ENCODE results near the gene CACNA1E.

Gene CACNA1E

DNA sequence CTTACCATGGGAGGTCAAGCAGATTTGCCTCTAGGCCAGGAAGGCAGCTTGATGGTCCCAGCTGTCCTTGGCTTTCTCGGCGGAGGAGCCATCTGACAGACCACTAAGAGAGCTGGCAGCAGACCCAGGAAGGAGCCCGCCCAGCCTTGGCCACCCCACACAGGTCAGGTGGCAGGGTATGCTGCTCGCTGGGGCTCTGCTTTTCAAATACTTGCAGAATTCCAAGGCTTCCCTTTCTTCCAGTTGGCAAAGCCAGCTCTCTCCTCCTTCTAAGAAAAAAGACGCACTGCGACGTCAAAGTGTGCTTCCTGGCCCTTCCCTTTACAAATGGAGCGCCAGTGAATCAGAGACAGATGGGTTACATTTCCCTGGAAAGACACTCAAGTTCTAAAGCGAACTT, 229.4 kb downstream of the CACNA1E start:
- FAIRE-seq (no peak), DNase-seq (ENCODE audit: insufficient read length, low spot score) (no peak)
- TF ChIP-seq POLR2A (IDR thresholded peaks at IDR 0.05; ENCODE audit: low read depth, low read length) (no peak), SPI1 (IDR thresholded peaks at IDR 0.05; ENCODE audit: low read depth, low read length) (no peak), POU2F2 (IDR thresholded peaks at IDR 0.05; ENCODE audit: low read depth, low read length) (no peak), POLR2AphosphoS5 (IDR thresholded peaks at IDR 0.05; ENCODE audit: low read depth, low read length) (no peak), PAX5 (IDR thresholded peaks at IDR 0.05; ENCODE audit: insufficient read depth, low read length, severe bottlenecking) (no peak), TAF1 (IDR thresholded peaks at IDR 0.05; ENCODE audit: low read depth, low read length) (no peak)

DNA sequence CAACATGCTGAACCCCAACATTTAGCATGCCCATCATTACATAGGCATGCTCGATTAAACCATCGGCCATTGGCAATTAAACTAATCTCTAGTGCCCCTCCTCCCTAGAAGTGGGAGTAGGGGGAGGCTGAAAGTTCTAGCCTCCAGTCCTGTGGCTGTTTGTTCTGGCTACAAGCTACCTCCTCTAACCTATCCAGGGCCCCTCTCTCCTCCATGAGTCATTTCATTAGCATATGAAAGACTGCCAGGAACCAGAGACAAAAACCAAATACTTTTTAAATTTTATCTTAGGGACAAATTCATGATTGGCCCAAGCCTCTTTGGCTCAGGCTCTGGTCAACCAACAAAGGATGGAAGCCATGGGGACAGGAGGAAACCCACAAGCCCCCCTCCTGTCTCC, 231.1 kb downstream of the CACNA1E start:
- FAIRE-seq (no peak), DNase-seq (ENCODE audit: insufficient read length, low spot score) (no peak)

DNA sequence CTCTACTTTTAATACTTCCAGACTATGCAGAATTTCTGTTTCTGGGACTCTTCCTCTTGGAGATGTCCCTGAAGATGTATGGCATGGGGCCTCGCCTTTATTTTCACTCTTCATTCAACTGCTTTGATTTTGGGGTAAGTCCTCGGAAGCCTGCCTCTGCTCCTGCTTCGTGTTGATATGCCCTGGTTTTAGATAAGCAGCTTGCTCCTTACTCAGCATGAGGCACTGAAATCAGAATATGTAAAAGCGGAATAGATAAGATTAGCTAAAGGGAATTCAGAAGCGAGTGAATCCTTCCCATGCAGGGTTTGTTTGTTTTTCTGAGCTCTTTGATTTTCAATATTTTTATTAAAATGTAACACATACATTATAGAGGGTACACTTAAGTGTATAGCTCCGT, 234.7 kb downstream of the CACNA1E start:
- DNase-seq (ENCODE audit: insufficient read length, low spot score) (no peak), FAIRE-seq (no peak)
- TF ChIP-seq PAX5 (IDR thresholded peaks at IDR 0.05; ENCODE audit: insufficient read depth, low read length, severe bottlenecking): no peak
- TF ChIP-seq POLR2AphosphoS5 (IDR thresholded peaks at IDR 0.05; ENCODE audit: low read depth, low read length): no peak
- TF ChIP-seq POU2F2 (IDR thresholded peaks at IDR 0.05; ENCODE audit: low read depth, low read length): no peak
- TF ChIP-seq TAF1 (IDR thresholded peaks at IDR 0.05; ENCODE audit: low read depth, low read length): no peak
- no peak for TF ChIP-seq SPI1 (IDR thresholded peaks at IDR 0.05; ENCODE audit: low read depth, low read length)
- TF ChIP-seq POLR2A (IDR thresholded peaks at IDR 0.05; ENCODE audit: low read depth, low read length): no peak

More for the DNA sequence above, 231.1 kb downstream of the CACNA1E start:
- TF ChIP-seq POLR2A (IDR thresholded peaks at IDR 0.05; ENCODE audit: low read depth, low read length) (no peak), TAF1 (IDR thresholded peaks at IDR 0.05; ENCODE audit: low read depth, low read length) (no peak), POLR2AphosphoS5 (IDR thresholded peaks at IDR 0.05; ENCODE audit: low read depth, low read length) (no peak), POU2F2 (IDR thresholded peaks at IDR 0.05; ENCODE audit: low read depth, low read length) (no peak), PAX5 (IDR thresholded peaks at IDR 0.05; ENCODE audit: insufficient read depth, low read length, severe bottlenecking) (no peak), SPI1 (IDR thresholded peaks at IDR 0.05; ENCODE audit: low read depth, low read length) (no peak)

DNA sequence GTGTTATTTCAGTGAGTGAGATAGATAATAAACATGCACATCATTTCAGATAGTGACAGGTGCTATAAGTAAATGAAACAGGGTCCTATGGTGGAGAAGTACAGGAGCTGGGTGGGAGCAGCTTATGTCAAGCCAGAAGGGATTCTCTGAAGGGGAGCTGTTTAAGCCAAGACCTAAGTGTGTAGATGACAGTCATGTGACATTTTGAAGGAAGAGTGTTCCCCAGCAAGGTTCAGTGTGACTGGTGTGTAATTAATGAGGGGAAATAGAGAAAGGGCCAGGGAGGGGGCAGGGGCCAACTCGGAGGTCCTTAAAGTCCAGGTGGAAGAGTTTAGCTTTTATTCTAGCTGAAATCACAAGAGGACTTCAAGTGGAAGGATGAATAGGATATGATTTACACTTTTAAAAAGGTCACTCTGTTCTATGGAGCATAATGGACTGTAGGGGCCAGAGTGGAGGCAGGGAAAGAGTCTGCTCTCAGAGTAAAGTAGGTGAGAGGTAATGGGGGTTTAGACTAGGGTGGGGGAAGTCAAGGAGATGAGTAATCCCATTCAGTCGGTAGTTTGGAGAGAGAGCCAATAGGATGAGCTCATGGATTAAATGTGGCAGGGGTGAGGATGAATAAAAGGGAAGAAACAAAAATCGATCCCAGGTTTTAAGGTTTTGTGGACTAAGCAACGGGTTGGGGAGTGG, 243.1 kb downstream of the CACNA1E start:
- DNase-seq (ENCODE audit: insufficient read length, low spot score) (no peak), FAIRE-seq (no peak)

DNA sequence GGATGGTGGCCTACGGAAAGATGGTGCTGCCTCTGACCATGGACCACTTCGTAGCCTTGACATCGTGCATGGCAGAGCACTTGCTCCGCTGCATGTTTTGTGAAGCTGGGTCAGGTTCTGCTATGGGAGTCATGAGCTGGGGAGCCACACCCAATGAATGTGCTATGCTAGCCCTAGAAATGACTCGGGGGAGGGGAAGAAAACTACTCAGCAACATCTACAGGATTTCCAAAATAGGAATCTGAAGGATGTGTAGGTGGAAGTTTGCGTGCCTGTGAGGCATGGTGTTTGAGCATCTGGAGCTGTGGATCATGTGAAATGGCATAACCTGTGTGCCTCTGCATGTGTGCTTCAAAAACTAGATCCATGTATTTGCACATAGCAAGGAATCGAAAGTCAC, 247.3 kb downstream of the CACNA1E start:
- DNase-seq (ENCODE audit: insufficient read length, low spot score) (no peak), FAIRE-seq (no peak)
- TF ChIP-seq TAF1 (IDR thresholded peaks at IDR 0.05; ENCODE audit: low read depth, low read length): no peak
- TF ChIP-seq PAX5 (IDR thresholded peaks at IDR 0.05; ENCODE audit: insufficient read depth, low read length, severe bottlenecking): no peak
- no peak for TF ChIP-seq POU2F2 (IDR thresholded peaks at IDR 0.05; ENCODE audit: low read depth, low read length)
- no peak for TF ChIP-seq SPI1 (IDR thresholded peaks at IDR 0.05; ENCODE audit: low read depth, low read length)
- TF ChIP-seq POLR2A (IDR thresholded peaks at IDR 0.05; ENCODE audit: low read depth, low read length): no peak
- TF ChIP-seq POLR2AphosphoS5 (IDR thresholded peaks at IDR 0.05; ENCODE audit: low read depth, low read length): no peak

More for the DNA sequence above, 243.1 kb downstream of the CACNA1E start:
- TF ChIP-seq PAX5 (IDR thresholded peaks at IDR 0.05; ENCODE audit: insufficient read depth, low read length, severe bottlenecking) (no peak), TAF1 (IDR thresholded peaks at IDR 0.05; ENCODE audit: low read depth, low read length) (no peak), POLR2A (IDR thresholded peaks at IDR 0.05; ENCODE audit: low read depth, low read length) (no peak), POLR2AphosphoS5 (IDR thresholded peaks at IDR 0.05; ENCODE audit: low read depth, low read length) (no peak), SPI1 (IDR thresholded peaks at IDR 0.05; ENCODE audit: low read depth, low read length) (no peak), POU2F2 (IDR thresholded peaks at IDR 0.05; ENCODE audit: low read depth, low read length) (no peak)

DNA sequence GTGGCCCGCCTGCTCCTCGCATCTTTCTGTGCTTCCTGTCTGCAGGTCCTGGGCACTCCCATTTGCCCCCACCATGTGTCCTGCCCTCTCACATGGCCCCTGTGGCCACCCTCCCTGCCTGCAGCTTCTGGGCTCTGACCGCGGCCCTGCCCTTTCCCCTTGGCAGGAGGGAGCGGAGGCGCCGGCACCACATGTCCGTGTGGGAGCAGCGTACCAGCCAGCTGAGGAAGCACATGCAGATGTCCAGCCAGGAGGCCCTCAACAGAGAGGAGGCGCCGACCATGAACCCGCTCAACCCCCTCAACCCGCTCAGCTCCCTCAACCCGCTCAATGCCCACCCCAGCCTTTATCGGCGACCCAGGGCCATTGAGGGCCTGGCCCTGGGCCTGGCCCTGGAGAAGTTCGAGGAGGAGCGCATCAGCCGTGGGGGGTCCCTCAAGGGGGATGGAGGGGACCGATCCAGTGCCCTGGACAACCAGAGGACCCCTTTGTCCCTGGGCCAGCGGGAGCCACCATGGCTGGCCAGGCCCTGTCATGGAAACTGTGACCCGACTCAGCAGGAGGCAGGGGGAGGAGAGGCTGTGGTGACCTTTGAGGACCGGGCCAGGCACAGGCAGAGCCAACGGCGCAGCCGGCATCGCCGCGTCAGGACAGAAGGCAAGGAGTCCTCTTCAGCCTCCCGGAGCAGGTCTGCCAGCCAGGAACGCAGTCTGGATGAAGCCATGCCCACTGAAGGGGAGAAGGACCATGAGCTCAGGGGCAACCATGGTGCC, 249.1 kb downstream of the CACNA1E start:
- DNase-seq (ENCODE audit: insufficient read length, low spot score) (no peak), FAIRE-seq (no peak)
- TF ChIP-seq POLR2A (IDR thresholded peaks at IDR 0.05; ENCODE audit: low read depth, low read length): no peak
- no peak for TF ChIP-seq POLR2AphosphoS5 (IDR thresholded peaks at IDR 0.05; ENCODE audit: low read depth, low read length)
- TF ChIP-seq TAF1 (IDR thresholded peaks at IDR 0.05; ENCODE audit: low read depth, low read length): no peak
- no peak for TF ChIP-seq POU2F2 (IDR thresholded peaks at IDR 0.05; ENCODE audit: low read depth, low read length)
- no peak for TF ChIP-seq PAX5 (IDR thresholded peaks at IDR 0.05; ENCODE audit: insufficient read depth, low read length, severe bottlenecking)
- no peak for TF ChIP-seq SPI1 (IDR thresholded peaks at IDR 0.05; ENCODE audit: low read depth, low read length)

DNA sequence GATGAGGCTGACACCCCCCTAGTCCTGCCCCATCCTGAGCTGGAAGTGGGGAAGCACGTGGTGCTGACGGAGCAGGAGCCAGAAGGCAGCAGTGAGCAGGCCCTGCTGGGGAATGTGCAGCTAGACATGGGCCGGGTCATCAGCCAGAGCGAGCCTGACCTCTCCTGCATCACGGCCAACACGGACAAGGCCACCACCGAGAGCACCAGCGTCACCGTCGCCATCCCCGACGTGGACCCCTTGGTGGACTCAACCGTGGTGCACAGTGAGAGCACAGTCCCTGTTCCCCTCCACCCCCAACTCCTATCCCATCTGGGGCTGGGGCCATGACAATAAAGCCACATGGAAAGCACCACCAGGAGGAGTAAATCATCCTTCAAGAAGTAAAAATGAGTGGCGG, 250.2 kb downstream of the CACNA1E start:
- DNase-seq (ENCODE audit: insufficient read length, low spot score): no peak
- FAIRE-seq: no peak
- TF ChIP-seq TAF1 (IDR thresholded peaks at IDR 0.05; ENCODE audit: low read depth, low read length): no peak
- no peak for TF ChIP-seq POU2F2 (IDR thresholded peaks at IDR 0.05; ENCODE audit: low read depth, low read length)
- no peak for TF ChIP-seq SPI1 (IDR thresholded peaks at IDR 0.05; ENCODE audit: low read depth, low read length)
- TF ChIP-seq POLR2AphosphoS5 (IDR thresholded peaks at IDR 0.05; ENCODE audit: low read depth, low read length): no peak
- no peak for TF ChIP-seq PAX5 (IDR thresholded peaks at IDR 0.05; ENCODE audit: insufficient read depth, low read length, severe bottlenecking)
- TF ChIP-seq POLR2A (IDR thresholded peaks at IDR 0.05; ENCODE audit: low read depth, low read length): no peak

DNA sequence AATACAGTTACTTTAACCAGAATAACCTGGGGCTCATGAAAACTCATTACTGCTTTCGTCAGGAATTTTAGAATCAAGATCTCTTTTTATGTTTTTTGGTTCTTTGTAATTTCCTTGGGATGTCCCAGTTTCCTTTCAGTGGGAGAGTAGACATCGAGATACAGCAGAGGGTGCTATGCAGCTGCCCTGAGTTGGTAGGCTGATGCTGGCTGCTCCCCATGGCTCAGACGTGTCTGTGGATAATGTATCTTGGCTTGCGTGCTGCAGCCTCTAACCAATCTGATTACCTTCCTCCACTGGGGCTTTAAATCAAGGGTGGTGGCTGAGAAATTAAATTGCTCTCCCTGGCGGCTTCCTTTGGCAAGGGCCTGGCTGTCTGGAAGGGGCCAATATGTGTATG, 253.7 kb downstream of the CACNA1E start:
- TF ChIP-seq POLR2A (IDR thresholded peaks at IDR 0.05; ENCODE audit: low read depth, low read length): no peak
- no peak for TF ChIP-seq PAX5 (IDR thresholded peaks at IDR 0.05; ENCODE audit: insufficient read depth, low read length, severe bottlenecking)
- TF ChIP-seq SPI1 (IDR thresholded peaks at IDR 0.05; ENCODE audit: low read depth, low read length): no peak
- no peak for TF ChIP-seq TAF1 (IDR thresholded peaks at IDR 0.05; ENCODE audit: low read depth, low read length)
- DNase-seq (ENCODE audit: insufficient read length, low spot score) (no peak), FAIRE-seq (no peak)

DNA sequence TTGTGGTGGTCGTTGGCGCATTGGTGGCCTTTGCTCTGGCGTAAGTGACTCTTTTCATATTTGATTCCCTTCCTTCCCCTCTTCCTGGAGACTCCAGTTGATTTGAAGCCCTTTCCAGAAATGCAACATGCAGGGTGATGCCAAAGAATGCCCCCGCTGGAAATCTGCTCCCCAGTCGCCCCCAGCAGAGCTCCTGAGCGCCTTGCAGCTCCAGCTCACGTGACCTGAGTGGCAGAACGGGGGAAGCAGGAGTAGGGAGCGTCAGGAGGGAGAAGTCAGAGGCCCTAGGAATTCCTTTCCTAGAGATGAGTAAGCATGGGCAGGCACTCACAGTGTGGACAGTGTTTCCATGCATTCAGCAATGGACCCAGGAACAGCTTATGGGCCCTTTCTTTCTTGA, 255.9 kb downstream of the CACNA1E start:
- DNase-seq (ENCODE audit: insufficient read length, low spot score) (no peak), FAIRE-seq (no peak)
- TF ChIP-seq POLR2A (IDR thresholded peaks at IDR 0.05; ENCODE audit: low read depth, low read length) (no peak), POU2F2 (IDR thresholded peaks at IDR 0.05; ENCODE audit: low read depth, low read length) (no peak)
